B cell (primary cell): ENCODE results near the gene LRRC14B. TPM values are rescaled to one million over a fixed set of nuclear protein-coding genes. Genes with fewer than 3 reads are reported as not detected.

Experiments used
- ATAC-seq: fragments of 200-7000 bp; cut with Tn5 transposase; one replicate; pipeline ENCODE4 v1.10.0; 2021; ENCODE audit warnings: low read depth, mild to moderate bottlenecking, moderate number of reproducible peaks, moderate library complexity
- CTCF ChIA-PET: fragments of 350-600 bp; sonication (Branson Sonifier 250); formaldehyde crosslinking; loops from one replicate; lab custom pipeline; 2021; ENCODE audit warnings: antibody characterized with exemption, inconsistent platforms; lab: Charles Lee
- POLR2A ChIA-PET: fragments of 350-600 bp; sonication (Branson Sonifier 250); formaldehyde crosslinking; loops from one replicate; lab custom pipeline; 2021; ENCODE audit warnings: antibody characterized with exemption; lab: Charles Lee
- DNase-seq: peaks from one replicate; pipeline ENCODE4 v3.0.0; 2013
- H2AFZ ChIP-seq: 2 replicates; pipeline ENCODE4 v1.6.1; 2012; ENCODE audit warnings: mild to moderate bottlenecking, low read depth, low read length; ENCODE audit not compliant: insufficient read depth, poor library complexity, severe bottlenecking
- H3K27ac ChIP-seq, 2 donors: 1 replicate in 1 of 2; 2 replicates in 1 of 2; pipeline ENCODE4 v1.5.1; 2012 to 2013; ENCODE audit warnings: low read length in 2 of 2, mild to moderate bottlenecking in 2 of 2, moderate library complexity in 1 of 2
- H3K27me3 ChIP-seq, 4 experiments: fragments of 200-600 bp in 1 of 4; sonication (generic) in 1 of 4; replicated peaks in 1 of 4; 1 replicate in 2 of 4; 2 replicates in 2 of 4; pipeline versions ENCODE4 v1.6.1 to v1.7.0; 2013 to 2016; ENCODE audit warnings: low read length in 3 of 4, mild to moderate bottlenecking in 2 of 4, mixed read lengths in 1 of 4, moderate library complexity in 1 of 4; ENCODE audit not compliant: insufficient read depth in 4 of 4, control insufficient read depth in 3 of 4; ENCODE audit errors: control extremely low read depth in 1 of 4
- H3K36me3 ChIP-seq, 2 experiments: replicated peaks in 1 of 2; 1 replicate in 1 of 2; 2 replicates in 1 of 2; pipeline versions ENCODE4 v1.6.1 to v1.7.1; 2013; ENCODE audit warnings: low read length in 1 of 2; ENCODE audit not compliant: insufficient read depth in 2 of 2, control insufficient read depth in 1 of 2; ENCODE audit errors: control extremely low read depth in 1 of 2, extremely low read depth in 1 of 2
- H3K4me1 ChIP-seq, 2 donors: fragments of 200-600 bp in 1 of 2; sonication (generic) in 1 of 2; 1 replicate in 1 of 2; 2 replicates in 1 of 2; pipeline versions ENCODE4 v1.5.1 to v1.6.1; 2013 to 2017; ENCODE audit warnings: low read length in 2 of 2; ENCODE audit not compliant: control insufficient read depth in 2 of 2, insufficient read depth in 2 of 2
- H3K4me2 ChIP-seq: replicated peaks from 2 replicates; pipeline ENCODE3; 2012; ENCODE audit warnings: mild to moderate bottlenecking, low read depth, low read length; ENCODE audit not compliant: poor library complexity, severe bottlenecking
- H3K4me3 ChIP-seq, 5 experiments: fragments of 200-600 bp in 1 of 5; sonication (generic) in 1 of 5; 1 replicate in 3 of 5; 2 replicates in 2 of 5; pipeline versions ENCODE4 v1.5.1 to v1.7.0; 2011 to 2016; ENCODE audit warnings: low read length in 4 of 5, mild to moderate bottlenecking in 4 of 5, low read depth in 2 of 5, control low read depth in 1 of 5, moderate library complexity in 1 of 5; ENCODE audit not compliant: insufficient read depth in 1 of 5; ENCODE audit errors: control extremely low read depth in 1 of 5, extremely low read depth in 1 of 5
- H3K79me2 ChIP-seq: fragments of 200-600 bp; sonication (generic); one replicate; pipeline ENCODE4 v1.6.0; 2016; ENCODE audit warnings: low read length; ENCODE audit not compliant: control insufficient read depth, insufficient read depth
- H3K9ac ChIP-seq: fragments of 200-600 bp; sonication (generic); 2 replicates; pipeline ENCODE4 v1.6.1; 2017; ENCODE audit warnings: mild to moderate bottlenecking, low read length, moderate library complexity
- H3K9me3 ChIP-seq, 3 donors: one replicate each; pipeline versions ENCODE4 v1.6.1 to v1.7.1; 2013; ENCODE audit warnings: low read length in 2 of 3; ENCODE audit not compliant: control insufficient read depth in 2 of 3, insufficient read depth in 1 of 3; ENCODE audit errors: control extremely low read depth in 1 of 3
- H4K20me1 ChIP-seq: 2 replicates; pipeline ENCODE4 v1.6.0; 2012; ENCODE audit warnings: mild to moderate bottlenecking, low read length; ENCODE audit not compliant: insufficient read depth, control insufficient read depth, poor library complexity, severe bottlenecking
- H3K27ac Mint-ChIP-seq: one replicate; pipeline ENCODE4 v1.8.0; 2021; ENCODE audit warnings: mixed read lengths
- H3K27me3 Mint-ChIP-seq: one replicate; pipeline ENCODE4 v1.8.0; 2021; ENCODE audit warnings: mixed read lengths
- H3K4me1 Mint-ChIP-seq: one replicate; pipeline ENCODE4 v1.8.0; 2021; ENCODE audit warnings: mixed read lengths
- H3K4me3 Mint-ChIP-seq: one replicate; pipeline ENCODE4 v1.8.0; 2021; ENCODE audit warnings: mixed read lengths
- H3K9me3 Mint-ChIP-seq: one replicate; pipeline ENCODE4 v1.8.0; 2022; ENCODE audit warnings: mixed read lengths; ENCODE audit not compliant: insufficient read depth
- EZH2 ChIP-seq: IDR thresholded peaks from 2 replicates; pipeline ENCODE4 v1.6.1; 2012; ENCODE audit warnings: borderline replicate concordance, low read depth, mild to moderate bottlenecking, moderate library complexity, low read length; ENCODE audit not compliant: insufficient read depth, poor library complexity, severe bottlenecking
- WGBS: methylation state at CpG from one replicate; pipeline ENCODE4 v1.1.5; 2013; ENCODE audit warnings: missing lambda C conversion rate; ENCODE audit not compliant: insufficient coverage; 5-methylcytosine and 5-hydroxymethylcytosine counted together
- intact Hi-C: fragments of 100-400 bp; cut with micrococcal nuclease; formaldehyde crosslinking; loops from one replicate; pipeline ENCODE4 v1.10.0; 2022
- polyA plus RNA-seq: library from polyadenylated mRNA; depleted of rRNA; stranded (reverse); fragments of >200 nt; gene quantifications from 2 replicates; pipeline ENCODE4 v1.2.3, GENCODE V29; 2012
- total RNA-seq, 2 donors: library from RNA; stranded (reverse); fragments of 120-200 nt in 1 of 2; gene quantifications; 1 replicate in 1 of 2; 2 replicates in 1 of 2; pipeline versions ENCODE4 v1.2.3 to v1.2.4, GENCODE V29; 2013 to 2022
- TF ChIP-seq, protein P1 (sequence below): fragments of 200-600 bp; IDR thresholded peaks from one replicate; pipeline ENCODE4 v1.8.0; 2022; ENCODE audit warnings: antibody characterized with exemption, mild to moderate bottlenecking

The LRRC14B gene
- total and polyA plus RNA-seq, 2 donors (not counting 1 experiment from before 2014, with no cell fraction given): 0.06 TPM; not detected in 1

DNA sequence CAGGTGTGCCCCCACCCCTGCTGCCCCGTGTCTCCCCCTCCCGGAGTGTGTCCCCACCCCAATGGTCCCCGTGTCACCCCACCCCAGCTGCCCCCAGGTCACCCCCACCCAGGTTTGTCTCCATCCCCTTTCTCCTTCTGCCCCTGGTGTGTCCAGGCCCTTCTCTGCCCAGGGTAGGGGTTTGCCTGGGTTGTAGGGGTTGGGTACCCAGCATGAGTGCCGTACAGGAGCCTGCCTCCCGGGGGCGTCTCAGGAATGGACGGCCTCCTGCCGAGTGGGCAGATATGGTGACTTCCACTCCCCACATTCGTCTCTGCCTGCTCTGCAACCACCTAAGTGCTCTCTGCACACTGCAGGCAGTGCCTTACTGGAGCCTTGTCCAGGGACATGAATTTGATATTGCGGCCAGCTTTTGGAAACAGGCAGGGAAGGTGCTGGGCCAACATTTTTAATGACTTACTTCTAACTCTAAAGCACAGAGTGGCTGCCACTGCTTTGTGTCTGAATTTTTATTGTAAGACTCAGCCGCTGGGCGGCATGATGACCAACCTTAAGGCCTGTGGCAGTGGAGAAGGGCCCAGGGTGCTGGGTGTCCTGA is 6.7 kb downstream of the LRRC14B start:
- peaks cover 15% of the 10 kb centered on the region for H4K20me1 ChIP-seq
- H3K27me3 ChIP-seq: no peaks in the 10 kb centered on the region
- 90% methylated on average over 9 of the region's 12 CpGs for WGBS
- peaks cover 0 to 2% of the 10 kb centered on the region in 2 experiments for H3K36me3 ChIP-seq
- H3K9ac ChIP-seq: no peak overlapping the region
- ATAC-seq: no peak
- no peaks in the 10 kb centered on the region for H3K79me2 ChIP-seq
- Mint-ChIP-seq H3K27ac (no peak overlapping the region), H3K9me3 (no peaks in the 10 kb centered on the region), H3K4me1 (peaks cover 15% of the 10 kb centered on the region), H3K4me3 (no peak overlapping the region), H3K27me3 (no peaks in the 10 kb centered on the region)
- DNase-seq: no peak
- intact Hi-C loops: no loop called here
- no peak overlapping the region for H3K27ac ChIP-seq
- peaks cover 0 to 6% of the 10 kb centered on the region in 2 donors for H3K4me1 ChIP-seq
- H3K4me3 ChIP-seq: no peak overlapping the region
- no peak for TF ChIP-seq EZH2
- TF ChIP-seq, protein P1, sequence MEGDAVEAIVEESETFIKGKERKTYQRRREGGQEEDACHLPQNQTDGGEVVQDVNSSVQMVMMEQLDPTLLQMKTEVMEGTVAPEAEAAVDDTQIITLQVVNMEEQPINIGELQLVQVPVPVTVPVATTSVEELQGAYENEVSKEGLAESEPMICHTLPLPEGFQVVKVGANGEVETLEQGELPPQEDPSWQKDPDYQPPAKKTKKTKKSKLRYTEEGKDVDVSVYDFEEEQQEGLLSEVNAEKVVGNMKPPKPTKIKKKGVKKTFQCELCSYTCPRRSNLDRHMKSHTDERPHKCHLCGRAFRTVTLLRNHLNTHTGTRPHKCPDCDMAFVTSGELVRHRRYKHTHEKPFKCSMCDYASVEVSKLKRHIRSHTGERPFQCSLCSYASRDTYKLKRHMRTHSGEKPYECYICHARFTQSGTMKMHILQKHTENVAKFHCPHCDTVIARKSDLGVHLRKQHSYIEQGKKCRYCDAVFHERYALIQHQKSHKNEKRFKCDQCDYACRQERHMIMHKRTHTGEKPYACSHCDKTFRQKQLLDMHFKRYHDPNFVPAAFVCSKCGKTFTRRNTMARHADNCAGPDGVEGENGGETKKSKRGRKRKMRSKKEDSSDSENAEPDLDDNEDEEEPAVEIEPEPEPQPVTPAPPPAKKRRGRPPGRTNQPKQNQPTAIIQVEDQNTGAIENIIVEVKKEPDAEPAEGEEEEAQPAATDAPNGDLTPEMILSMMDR: no peak
- POLR2A ChIA-PET: no interaction called here
- H3K4me2 ChIP-seq: no peak overlapping the region
- no peaks in the 10 kb centered on the region for H3K9me3 ChIP-seq
- H2AFZ ChIP-seq: no peak overlapping the region
- CTCF ChIA-PET: no interaction called here

DNA sequence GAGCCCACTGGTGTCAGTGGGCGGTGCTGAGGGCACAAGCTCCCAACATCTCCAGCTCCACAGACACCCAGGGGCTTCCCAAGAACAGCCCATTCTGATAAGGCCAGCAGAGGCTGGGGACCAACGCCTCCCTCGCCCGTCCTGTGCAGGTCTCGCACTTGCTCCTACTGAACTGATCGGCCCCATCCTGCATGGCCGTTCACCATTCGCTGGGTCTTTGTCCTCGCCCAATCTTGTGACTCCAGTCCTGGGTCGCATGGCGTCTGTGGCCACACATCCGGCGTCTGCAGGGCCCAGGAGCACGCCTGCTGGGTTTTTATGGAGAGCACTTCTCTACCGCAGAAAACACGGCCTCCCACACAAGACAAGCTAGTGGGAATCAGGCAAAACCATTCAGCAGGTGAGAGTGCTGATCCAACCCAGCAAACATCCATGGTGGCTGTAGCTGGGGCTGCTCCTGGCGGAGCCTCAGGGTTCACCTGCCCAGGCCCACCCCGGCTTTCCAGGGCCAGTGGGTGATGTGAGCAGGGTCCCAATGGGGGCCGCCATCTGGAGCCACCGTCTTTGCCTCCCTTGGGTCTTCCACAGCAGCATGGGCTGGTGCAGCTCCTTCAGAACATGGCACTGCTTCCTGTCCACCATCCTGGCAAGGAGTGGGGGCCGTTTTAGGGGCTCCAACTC is 7.4 kb downstream of the LRRC14B start:
- H3K27ac ChIP-seq: no peak overlapping the region
- Mint-ChIP-seq H3K4me1 (peaks cover 15% of the 10 kb centered on the region), H3K27ac (no peak overlapping the region), H3K4me3 (no peak overlapping the region), H3K27me3 (no peaks in the 10 kb centered on the region), H3K9me3 (no peaks in the 10 kb centered on the region)
- no peak overlapping the region for H3K4me2 ChIP-seq
- CTCF ChIA-PET: interaction anchor here (1.1 kb wide), 1 partner anchor 10 kb away, joined by 4 read pairs; no protein-coding TSS in a partner anchor
- POLR2A ChIA-PET: no interaction called here
- intact Hi-C loops: no loop called here
- no peak overlapping the region for H3K9ac ChIP-seq
- peaks cover 0 to 6% of the 10 kb centered on the region in 2 donors for H3K4me1 ChIP-seq
- H3K36me3 ChIP-seq: peaks cover 0 to 7% of the 10 kb centered on the region in 2 experiments
- TF ChIP-seq, protein P1: no peak
- TF ChIP-seq EZH2: no peak
- no peaks in the 10 kb centered on the region for H3K27me3 ChIP-seq
- H3K79me2 ChIP-seq: no peaks in the 10 kb centered on the region
- no peak overlapping the region for H2AFZ ChIP-seq
- no peak overlapping the region for H3K4me3 ChIP-seq
- WGBS: 98% methylated on average over 21 of the region's 21 CpGs
- ATAC-seq (no peak), DNase-seq (no peak)
- H4K20me1 ChIP-seq: peaks cover 15% of the 10 kb centered on the region
- H3K9me3 ChIP-seq: no peaks in the 10 kb centered on the region
